Activated naive CD8-positive, alpha-beta T cell treated with anti-CD3 and anti-CD28 coated beads for 36 hours (primary cell): Measurements from ENCODE around the gene CARNS1. TPM values are rescaled to one million over a fixed set of nuclear protein-coding genes. Genes with fewer than 3 reads are reported as not detected.

ENCODE experiments used
- DNase-seq: peaks from one replicate; pipeline ENCODE4 v3.0.0; 2021
- H3K27ac Mint-ChIP-seq: one replicate; pipeline ENCODE4 v1.8.0; 2022; ENCODE audit warnings: mild to moderate bottlenecking, moderate library complexity, mixed read lengths
- H3K27me3 Mint-ChIP-seq: one replicate; pipeline ENCODE4 v1.8.0; 2022; ENCODE audit warnings: mild to moderate bottlenecking, mixed read lengths
- H3K36me3 Mint-ChIP-seq: one replicate; pipeline ENCODE4 v1.8.0; 2021; ENCODE audit warnings: mild to moderate bottlenecking, mixed read lengths
- H3K4me1 Mint-ChIP-seq: one replicate; pipeline ENCODE4 v1.8.0; 2021; ENCODE audit warnings: mixed read lengths
- H3K4me3 Mint-ChIP-seq: one replicate; pipeline ENCODE4 v1.8.0; 2022; ENCODE audit warnings: mild to moderate bottlenecking, moderate library complexity, mixed read lengths
- H3K9me3 Mint-ChIP-seq: one replicate; pipeline ENCODE4 v1.8.0; 2022; ENCODE audit warnings: mixed read lengths
- total RNA-seq, 2 experiments: library from RNA; stranded (reverse); gene quantifications; one replicate each; pipeline ENCODE4 v1.2.3, GENCODE V29; 2021

CARNS1 gene
- total RNA-seq, 2 experiments from 2014 or later, result 3.1 to 3.7 TPM

DNA sequence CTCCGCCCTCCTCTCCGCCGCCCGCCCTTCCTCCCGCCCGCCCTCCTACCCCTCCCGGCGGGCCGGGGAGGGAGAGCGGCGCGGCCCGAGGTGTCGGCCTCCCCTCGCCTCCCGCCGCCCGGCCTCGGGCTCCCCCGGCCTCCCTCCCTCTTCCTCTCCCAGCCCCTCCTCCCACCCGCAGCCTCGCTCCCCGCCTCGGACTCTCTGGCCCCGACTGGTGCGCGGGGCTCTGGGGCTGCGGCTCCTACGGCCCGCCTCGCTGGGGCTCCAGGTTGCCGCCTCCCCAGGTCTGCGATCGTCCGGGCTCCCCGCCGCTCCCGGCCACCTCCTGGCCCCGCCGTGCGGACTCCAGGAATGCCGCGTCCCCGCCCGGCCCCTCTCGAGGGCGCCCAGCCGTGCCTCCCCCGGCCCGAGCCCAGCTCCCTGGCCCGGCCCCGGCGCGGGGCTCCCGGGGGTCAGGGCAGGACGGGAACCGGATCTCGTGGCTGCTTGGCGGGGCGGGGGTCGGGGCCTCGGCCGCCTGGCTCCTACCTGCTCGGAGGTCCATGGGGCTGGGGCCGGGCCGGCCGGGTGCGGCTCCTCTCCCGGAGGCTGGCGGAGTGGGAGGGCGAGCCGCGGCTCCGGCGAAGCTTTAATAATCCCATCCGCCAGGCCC lies 42.4 kb upstream of the CARNS1 start, which contains the start of gene CLCF1:
Gene CLCF1, minus strand, starts transcription at position 606 of the 655 bp plus-strand sequence. Its CDS starts 59 bp downstream, at position 547.
- H3K4me3 Mint-ChIP-seq, result peak within 1 kb of the TSS; percentile 75
- H3K27me3 Mint-ChIP-seq, result peaks cover 31% of the 10 kb centered on the region
- H3K27ac Mint-ChIP-seq, result peak within 1 kb of the TSS; percentile 54
- DNase-seq, result peak; percentile 31
- H3K9me3 Mint-ChIP-seq, result no peaks in the 10 kb centered on the region
- peaks cover 39% of the 10 kb centered on the region for H3K4me1 Mint-ChIP-seq
- H3K36me3 Mint-ChIP-seq, result no peaks in the 10 kb centered on the region

DNA sequence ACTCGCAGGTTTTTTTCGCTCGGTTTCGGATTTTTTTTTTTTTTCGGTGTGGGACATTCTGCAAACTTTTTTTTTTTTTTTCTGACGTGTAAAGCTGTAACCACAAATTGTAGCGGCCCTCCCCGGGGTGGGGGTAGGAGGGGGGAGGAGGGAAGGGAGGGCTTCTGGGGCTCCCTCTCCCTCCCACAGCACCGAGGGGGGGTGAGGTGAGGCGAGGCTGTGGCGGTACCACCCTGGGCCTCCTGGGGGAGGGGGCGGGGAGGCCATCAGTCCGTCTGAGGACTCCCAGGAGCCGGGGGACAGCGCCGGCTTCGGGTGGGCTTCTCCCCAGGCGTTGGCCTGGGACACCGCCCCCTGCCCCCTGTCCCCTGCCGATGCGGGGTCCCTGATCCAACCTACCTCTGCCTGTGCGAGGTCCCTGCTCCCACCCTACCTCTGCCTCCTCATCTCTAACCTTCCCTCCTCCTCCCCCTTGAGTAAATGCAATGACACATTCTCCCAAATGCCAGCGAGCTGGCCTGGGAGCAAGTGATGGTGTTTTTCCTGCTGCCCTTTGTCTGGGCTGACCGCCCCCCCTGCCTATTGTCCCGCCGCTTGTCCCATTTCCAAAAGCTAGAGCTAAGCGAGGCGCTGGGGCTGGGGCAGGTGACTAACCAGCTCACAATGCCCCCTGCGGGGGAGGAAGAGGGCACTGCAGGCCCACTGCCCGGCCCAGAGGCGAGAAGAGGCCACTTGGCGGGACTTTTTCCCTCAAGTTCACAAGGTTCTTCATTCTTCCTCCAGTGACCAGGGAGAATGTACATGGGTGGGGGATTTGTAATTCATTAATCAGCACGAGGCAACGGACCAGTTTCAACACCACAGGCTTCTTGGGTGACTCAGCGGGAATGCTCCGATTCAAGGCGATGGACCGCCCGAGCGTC lies 41.6 kb upstream of the CARNS1 start:
- Mint-ChIP-seq H3K4me1 (peaks cover 31% of the 10 kb centered on the region), H3K27me3 (peaks cover 31% of the 10 kb centered on the region), H3K27ac (peak overlapping the region; percentile 54), H3K36me3 (no peaks in the 10 kb centered on the region), H3K4me3 (peak overlapping the region; percentile 75), H3K9me3 (no peaks in the 10 kb centered on the region)
- peak; percentile 56 for DNase-seq

DNA sequence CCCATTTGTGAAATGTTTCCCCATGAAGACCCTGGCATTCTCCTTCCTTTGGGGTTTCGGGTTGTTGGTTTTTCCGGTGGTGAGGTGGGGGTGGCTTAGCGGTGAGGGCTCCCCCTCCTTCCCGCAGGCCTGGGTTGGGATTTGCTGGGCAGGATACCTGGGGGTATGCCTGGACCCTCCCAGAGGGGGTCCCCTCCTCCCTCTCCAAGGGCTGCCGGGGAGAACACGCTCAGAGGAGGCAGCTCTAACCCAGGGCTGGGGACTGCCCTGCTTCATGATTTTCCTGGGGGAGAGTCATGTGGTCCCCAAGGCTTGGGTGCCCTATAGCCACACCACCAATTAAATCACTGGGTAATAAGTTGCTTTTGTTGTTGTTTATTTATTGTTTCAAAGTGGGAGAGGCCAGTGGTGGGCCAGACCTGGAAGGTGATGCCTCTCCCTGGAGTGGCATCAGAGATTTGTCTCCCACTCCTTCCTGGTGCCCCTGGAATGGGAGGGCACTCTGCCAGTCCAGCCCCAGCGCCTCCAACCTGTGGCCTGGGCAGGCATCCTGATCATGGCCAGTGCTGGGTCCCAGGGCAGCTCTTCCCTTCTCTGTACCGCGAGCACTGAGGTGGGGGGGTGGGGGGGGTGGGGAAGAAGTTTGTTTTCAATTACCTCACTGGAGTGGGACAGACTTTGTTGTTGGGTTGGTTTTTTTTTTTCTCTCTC lies 40.8 kb upstream of the CARNS1 start:
- Mint-ChIP-seq H3K9me3 (no peaks in the 10 kb centered on the region), H3K36me3 (no peaks in the 10 kb centered on the region), H3K27ac (no peak overlapping the region), H3K4me3 (no peak overlapping the region), H3K27me3 (peaks cover 31% of the 10 kb centered on the region), H3K4me1 (peaks cover 28% of the 10 kb centered on the region)
- no peak for DNase-seq

DNA sequence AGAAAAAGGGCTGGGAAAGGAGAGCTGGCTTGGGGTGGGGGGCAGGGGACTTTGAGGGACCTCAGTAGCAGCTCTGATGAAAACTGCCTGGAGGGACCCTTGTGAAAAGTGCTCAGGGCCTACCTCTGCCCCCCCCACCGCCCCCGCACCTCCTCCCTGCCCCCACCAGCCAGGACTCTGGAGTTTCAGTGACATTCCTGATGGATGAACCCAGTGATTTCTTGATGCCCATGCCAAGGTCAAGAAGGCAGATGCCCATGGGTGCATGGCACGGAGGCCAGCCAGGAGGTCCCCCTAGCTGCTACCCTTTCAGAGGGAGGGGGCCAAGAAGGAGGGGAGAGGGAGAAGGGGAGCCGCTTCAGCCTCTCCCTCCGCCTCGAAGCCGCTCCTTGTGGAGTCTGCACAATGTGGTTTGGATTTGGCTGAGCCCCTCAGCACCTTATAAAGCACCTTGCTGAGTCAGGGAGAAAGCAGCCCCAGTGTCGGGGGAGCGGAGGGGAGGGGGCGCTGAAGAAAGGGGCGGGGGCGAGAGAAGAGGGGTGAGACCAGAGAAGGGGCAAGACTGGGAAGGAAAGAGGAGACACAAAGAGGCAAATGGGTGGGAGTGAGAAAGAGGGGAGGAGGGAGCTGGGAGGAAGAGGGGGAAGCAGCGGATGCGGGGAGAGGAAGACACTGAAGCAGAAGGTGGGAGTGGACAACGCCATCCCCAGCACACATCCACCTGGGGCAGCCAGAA lies 40.0 kb upstream of the CARNS1 start:
- peaks cover 29% of the 10 kb centered on the region for H3K27me3 Mint-ChIP-seq
- H3K9me3 Mint-ChIP-seq, result no peaks in the 10 kb centered on the region

DNA sequence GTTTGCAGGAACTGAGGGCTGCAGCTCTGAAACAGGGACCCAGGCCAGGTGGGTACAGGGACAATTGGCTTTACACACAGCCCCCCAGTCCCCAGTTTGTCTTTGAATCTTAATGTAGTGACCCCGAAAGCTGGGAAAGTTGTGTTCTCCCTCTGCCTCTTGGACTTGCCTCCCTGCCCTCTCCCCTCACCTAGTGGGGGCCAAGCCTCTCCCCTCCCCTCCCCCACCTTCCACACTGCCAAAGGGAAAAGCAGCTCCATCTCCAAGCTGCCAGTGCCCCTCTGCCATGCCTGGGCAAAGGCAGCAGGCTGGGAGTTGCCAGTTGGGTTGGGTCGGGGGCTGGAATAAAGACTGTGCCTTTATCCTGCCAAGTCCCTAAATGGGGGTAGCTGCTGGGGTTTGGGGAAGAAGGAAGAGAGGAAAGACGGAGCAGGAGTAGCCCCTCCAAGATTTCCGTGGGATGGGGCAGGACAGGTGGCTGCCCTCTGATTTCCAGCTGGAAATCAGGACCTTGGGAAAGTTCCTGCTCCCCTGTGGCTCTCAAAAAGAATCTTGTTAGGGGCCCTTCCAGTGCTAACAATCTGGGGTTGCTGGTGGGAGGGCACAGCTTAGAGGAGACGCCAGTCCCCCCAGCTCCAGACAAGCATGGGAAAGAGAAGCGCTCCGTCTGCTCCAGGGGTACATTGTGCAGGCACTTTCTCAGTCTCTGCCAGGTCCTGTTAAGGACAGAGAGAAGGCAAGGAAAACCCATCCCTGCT lies 39.2 kb upstream of the CARNS1 start:
- Mint-ChIP-seq H3K4me1 (peaks cover 19% of the 10 kb centered on the region), H3K27ac (no peak overlapping the region), H3K36me3 (no peaks in the 10 kb centered on the region), H3K27me3 (peaks cover 24% of the 10 kb centered on the region), H3K4me3 (no peak overlapping the region), H3K9me3 (no peaks in the 10 kb centered on the region)
- no peak for DNase-seq

More for the DNA sequence above, 40.0 kb upstream of the CARNS1 start:
- no peak for DNase-seq
- Mint-ChIP-seq H3K4me3 (no peak overlapping the region), H3K36me3 (no peaks in the 10 kb centered on the region), H3K27ac (no peak overlapping the region), H3K4me1 (peaks cover 24% of the 10 kb centered on the region)

DNA sequence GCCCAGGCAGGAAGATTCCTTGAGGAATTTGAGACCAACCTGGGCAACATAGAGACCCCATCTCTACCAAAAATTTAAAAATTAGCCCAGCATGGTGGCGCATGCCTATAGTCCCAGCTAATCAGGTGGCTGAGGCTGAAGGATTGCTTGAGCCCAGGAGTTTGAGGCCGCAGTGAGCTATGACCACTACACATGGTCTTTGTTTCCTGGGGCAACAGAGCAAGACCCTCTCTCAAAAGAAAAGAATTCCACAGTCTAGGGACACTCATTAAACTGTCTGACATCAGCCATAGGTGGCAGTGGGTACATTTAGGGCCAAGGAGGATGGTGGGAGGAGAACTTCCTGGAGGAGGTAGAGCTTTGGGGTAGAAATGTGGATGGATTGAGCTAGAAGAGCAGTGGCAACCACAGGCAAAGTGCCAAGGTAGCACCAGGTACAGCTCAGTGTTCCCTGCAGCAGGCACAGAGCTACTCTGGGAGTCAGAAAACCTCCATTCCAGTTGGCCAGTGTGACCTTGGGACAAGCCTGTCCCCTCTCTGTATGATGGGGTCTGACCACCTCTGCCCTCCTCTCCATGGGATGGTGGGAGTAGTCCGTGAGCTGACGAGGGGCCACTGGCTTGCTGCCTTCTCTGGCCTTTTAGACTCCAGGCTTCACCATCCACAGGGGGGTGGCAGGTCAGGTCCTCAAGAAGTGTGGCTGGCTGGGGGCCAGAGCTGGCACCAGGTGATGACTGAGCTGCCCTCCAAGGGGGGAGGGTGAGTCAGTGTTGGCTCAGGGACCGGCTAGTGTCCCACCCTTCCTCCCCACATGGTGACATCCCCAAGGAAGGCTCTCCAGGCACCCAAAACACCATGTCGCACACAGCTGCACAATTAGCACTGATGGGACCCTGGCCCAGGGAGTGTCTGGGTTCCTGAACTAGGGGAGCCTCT lies 38.3 kb upstream of the CARNS1 start:
- H3K4me1 Mint-ChIP-seq, result peaks cover 14% of the 10 kb centered on the region
- H3K27ac Mint-ChIP-seq, result no peak overlapping the region
- H3K4me3 Mint-ChIP-seq, result no peak overlapping the region
- H3K36me3 Mint-ChIP-seq, result no peaks in the 10 kb centered on the region
- H3K27me3 Mint-ChIP-seq, result peaks cover 17% of the 10 kb centered on the region
- H3K9me3 Mint-ChIP-seq, result no peaks in the 10 kb centered on the region
- no peak for DNase-seq

DNA sequence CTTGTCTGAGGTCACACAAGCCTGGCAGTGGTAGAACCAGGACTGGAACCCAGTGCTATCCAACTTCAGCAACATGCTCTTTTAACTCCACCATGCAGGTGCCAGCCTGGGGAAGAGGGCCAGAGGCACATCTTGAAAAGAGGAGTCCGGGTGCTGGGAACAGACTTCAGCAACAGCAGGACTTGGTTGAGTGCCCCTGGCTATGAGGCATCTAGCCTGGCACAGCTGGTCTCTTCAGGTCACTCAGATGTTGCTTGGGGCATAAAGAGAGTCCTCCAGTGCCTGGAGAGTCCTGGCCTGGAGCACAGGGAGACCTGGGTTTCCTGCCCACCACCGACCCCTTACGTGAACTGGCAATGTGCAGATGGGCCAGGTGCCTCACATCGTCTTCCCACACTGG lies 36.9 kb upstream of the CARNS1 start:
- Mint-ChIP-seq H3K4me3 (no peak overlapping the region), H3K9me3 (no peaks in the 10 kb centered on the region), H3K36me3 (no peaks in the 10 kb centered on the region), H3K27ac (no peak overlapping the region), H3K4me1 (peaks cover 16% of the 10 kb centered on the region), H3K27me3 (peaks cover 17% of the 10 kb centered on the region)
- no peak for DNase-seq

DNA sequence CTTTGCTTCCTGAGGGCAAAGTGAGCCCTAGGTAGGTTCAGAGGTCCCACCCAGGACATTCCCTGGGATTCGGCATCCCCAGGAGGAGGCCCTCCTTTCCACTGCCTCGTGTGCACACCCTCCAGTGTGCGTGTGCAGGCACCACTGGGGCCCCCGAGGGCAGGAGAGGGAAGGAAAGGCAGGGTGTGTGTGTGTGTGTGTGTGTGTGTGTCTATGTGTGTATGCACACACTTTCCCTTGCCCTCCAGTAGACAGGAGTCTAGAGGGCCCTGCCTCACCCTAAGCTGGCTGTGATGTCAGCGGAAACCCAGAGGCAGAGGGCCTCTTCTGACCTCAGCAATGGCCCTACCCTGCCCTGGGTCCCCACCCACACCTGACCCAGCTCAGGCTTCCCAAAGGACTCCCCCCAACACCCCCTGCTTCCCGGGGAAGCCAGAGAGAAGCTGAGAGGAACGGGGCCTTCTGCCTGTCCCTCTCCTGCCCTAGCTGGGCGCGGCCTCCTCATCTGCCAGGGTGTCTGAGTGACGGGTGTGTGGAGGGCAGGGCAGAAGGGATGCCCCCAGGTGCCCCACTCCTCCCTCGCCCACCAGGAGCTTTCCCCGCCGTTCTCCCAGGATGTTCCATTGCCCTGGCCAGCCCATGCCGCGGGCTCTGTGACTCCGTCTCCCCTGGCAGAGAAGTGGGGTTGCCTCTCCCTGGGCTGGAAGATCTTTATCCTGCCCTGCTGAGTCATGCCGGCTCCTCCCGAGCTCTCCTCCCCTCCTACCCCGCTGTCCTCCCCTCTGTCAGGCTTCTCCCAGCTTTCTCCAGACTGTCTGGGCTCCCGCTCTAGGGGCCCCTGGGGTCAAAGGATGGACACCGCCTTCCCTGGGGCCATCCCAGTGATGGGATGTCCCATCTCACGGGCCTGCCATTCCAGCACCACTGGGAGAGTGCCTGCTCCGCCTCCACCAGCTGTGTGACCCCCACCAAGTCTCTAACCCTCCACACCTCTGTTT lies 36.1 kb upstream of the CARNS1 start:
- Mint-ChIP-seq H3K36me3 (no peaks in the 10 kb centered on the region), H3K4me3 (no peak overlapping the region), H3K27ac (no peak overlapping the region), H3K27me3 (peaks cover 13% of the 10 kb centered on the region), H3K9me3 (no peaks in the 10 kb centered on the region), H3K4me1 (peaks cover 10% of the 10 kb centered on the region)
- DNase-seq, result no peak

DNA sequence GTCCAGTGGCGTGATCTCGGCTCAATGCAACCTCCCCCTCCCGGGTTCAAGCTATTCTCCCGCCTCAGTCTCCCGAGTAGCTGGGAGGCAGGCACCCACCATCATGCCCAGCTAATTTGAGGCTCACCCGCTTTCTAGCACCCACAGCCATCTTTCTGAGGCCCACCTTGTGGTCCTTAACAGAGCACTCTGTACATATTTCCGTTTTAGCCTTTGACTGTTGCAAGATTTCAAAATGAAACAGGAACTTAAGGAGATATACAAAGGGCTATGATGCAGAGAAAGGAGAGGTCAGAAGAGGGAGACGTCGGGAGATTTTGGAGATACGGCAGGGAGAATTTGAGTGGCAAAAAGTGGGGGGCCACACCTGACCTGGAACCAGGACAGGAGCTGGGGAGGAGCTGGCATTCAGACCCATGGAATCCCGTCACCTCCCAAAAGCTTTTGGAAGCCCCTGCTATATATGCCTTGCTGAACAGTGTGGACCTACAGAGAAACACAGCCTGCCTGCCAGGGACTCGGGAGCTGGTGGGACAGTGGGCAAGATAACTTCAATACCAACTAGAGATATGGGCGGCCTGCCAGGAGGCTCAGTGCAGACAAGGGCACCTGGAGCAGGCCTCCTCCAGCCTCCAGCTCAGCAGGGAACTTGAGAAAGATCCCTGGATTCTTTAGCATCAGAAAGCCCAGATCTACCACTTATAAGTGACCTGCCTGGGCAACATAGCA lies 34.1 kb upstream of the CARNS1 start:
- Mint-ChIP-seq H3K9me3 (no peaks in the 10 kb centered on the region), H3K27ac (no peak overlapping the region), H3K27me3 (peaks cover 1% of the 10 kb centered on the region), H3K36me3 (no peaks in the 10 kb centered on the region), H3K4me3 (no peak overlapping the region), H3K4me1 (peaks cover 6% of the 10 kb centered on the region)
- no peak for DNase-seq

DNA sequence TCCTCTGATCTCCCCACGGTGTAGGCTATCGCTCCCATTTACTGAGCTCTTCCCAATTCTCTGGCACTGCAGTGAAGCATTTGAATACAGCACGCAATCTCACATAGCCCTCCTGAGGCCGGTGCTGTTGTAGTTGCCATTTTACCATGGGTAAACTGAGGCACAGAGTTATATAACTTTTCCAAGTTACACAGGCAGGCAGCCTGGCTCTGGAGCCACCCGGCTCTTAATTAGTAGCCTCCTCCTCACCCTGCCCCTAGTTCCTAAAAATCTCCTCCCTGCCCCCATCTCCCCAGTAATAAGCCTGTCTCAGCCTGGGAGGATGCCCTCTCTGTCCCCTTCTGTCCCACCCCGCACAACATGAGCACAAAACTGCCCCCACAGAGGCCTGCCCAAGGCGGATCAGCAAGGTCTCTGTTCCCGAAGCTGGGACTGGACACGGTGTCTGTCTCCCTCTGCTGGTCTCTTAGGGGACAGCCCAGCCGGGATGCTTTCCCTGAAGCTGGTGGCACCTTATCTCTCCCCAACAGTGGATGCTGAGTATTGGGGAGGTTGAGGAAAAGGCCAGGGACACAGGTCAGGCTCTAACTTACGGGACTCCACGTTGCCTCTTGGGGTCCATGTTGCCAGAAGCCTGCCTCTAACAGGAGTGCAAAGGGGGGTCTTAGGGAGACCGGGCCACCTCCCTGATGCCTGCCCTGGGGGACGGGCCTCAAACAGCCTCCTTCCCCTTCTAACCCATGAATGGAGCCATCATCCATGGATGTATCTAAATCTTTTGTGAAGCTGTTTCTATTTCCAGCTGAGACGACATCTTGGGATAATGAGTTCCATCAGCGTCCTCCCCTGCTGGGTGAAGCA lies 33.0 kb upstream of the CARNS1 start:
- H3K4me3 Mint-ChIP-seq, result no peak overlapping the region
- peak; percentile 78 for DNase-seq
- H3K27me3 Mint-ChIP-seq, result no peaks in the 10 kb centered on the region
- H3K9me3 Mint-ChIP-seq, result no peaks in the 10 kb centered on the region
- no peak overlapping the region for H3K27ac Mint-ChIP-seq
- no peaks in the 10 kb centered on the region for H3K36me3 Mint-ChIP-seq
- peaks cover 6% of the 10 kb centered on the region for H3K4me1 Mint-ChIP-seq

DNA sequence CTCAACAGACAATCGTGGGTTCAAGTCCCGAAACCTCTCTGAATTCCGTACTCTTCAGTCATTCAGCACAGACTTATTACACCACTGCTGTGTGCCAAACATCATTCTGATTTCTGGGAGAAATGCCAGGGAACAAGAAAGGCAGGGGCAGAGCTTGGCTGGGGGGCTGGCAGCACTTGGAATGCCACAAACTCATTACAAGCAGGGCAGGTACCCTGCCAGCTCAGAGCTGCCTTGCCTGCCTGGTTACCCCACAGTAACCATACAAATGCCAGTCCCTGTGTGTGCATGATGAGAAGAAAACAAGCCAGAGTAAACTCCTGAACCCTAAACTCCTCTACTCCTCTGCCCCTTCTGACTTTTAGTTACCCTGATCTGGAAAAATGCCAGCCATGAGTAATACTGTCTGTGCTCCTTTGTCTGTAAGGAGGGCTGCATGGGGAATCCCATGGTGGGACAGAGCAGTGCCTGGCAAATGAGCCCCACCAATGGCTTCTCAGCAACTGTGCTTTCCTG lies 30.6 kb upstream of the CARNS1 start:
- Mint-ChIP-seq H3K4me3 (no peak overlapping the region), H3K27me3 (no peaks in the 10 kb centered on the region), H3K36me3 (no peaks in the 10 kb centered on the region)

More for the DNA sequence above, 30.6 kb upstream of the CARNS1 start:
- no peak for DNase-seq
- H3K27ac Mint-ChIP-seq, result no peak overlapping the region
- no peaks in the 10 kb centered on the region for H3K9me3 Mint-ChIP-seq
- H3K4me1 Mint-ChIP-seq, result peaks cover 13% of the 10 kb centered on the region
